Uterus (tissue), 4 donors: ENCODE data around the gene DARS2. TPM values are rescaled to one million over a fixed set of nuclear protein-coding genes. Genes with fewer than 3 reads are reported as not detected.
"Not testable (repeated sequence)": the region's sequence is repeated elsewhere in the genome, so short reads cannot be mapped to it uniquely, and the experiment has no call there.

Experiments used
- DNase-seq, 2 donors: peaks; one replicate each; pipeline ENCODE4 v3.0.0-alpha.2; 2019 to 2020
- H3K27ac ChIP-seq, 2 donors: fragments of 200-600 bp; sonication (generic); 1 replicate in 1 of 2; 2 replicates in 1 of 2; pipeline ENCODE4 v1.5.1; 2016 to 2018
- H3K27me3 ChIP-seq, 2 donors: fragments of 200-600 bp; sonication (generic); one replicate each; pipeline ENCODE4 v1.5.1; 2018 to 2019; ENCODE audit warnings: control low read depth in 1 of 2
- H3K36me3 ChIP-seq, 2 donors: fragments of 200-600 bp; sonication (generic); one replicate each; pipeline ENCODE4 v1.5.1; 2019; ENCODE audit warnings: control low read depth in 1 of 2
- H3K4me1 ChIP-seq, 2 donors: fragments of 200-600 bp; sonication (generic); one replicate each; pipeline ENCODE4 v1.5.1; 2018 to 2019; ENCODE audit warnings: control low read depth in 1 of 2
- H3K4me3 ChIP-seq, 2 donors: fragments of 200-600 bp; sonication (generic); 1 replicate in 1 of 2; 2 replicates in 1 of 2; pipeline ENCODE4 v1.5.1; 2018 to 2019; ENCODE audit warnings: mild to moderate bottlenecking in 1 of 2
- H3K9me3 ChIP-seq, 2 donors: fragments of 200-600 bp; sonication (generic); one replicate each; pipeline ENCODE4 v1.5.1; 2019; ENCODE audit warnings: control low read depth in 1 of 2
- POLR2A ChIP-seq, 2 donors: fragments of 450-650 bp; IDR thresholded peaks; one replicate each; pipeline ENCODE4 v1.6.1; 2016; ENCODE audit warnings: antibody characterized with exemption in 2 of 2, mild to moderate bottlenecking in 1 of 2, moderate library complexity in 1 of 2
- intact Hi-C: fragments of 100-400 bp; cut with DNase I; formaldehyde crosslinking; loops from one replicate; pipeline ENCODE4 v1.15.1; 2023; ENCODE audit warnings: low total_unique reads
- total RNA-seq, 4 donors: library from RNA; depleted of rRNA in 3 of 4; stranded (reverse); fragments of >200 nt in 3 of 4; gene quantifications; one replicate each; pipeline versions ENCODE4 v1.1.0 to v1.2.4, GENCODE V29; 2014 to 2023
- TF ChIP-seq, protein P1 (sequence below), 4 experiments: fragments of 200-600 bp in 2 of 4; fragments of 450-650 bp in 2 of 4; sonication (generic) in 2 of 4; IDR thresholded peaks; one replicate each; pipeline ENCODE4 v1.5.1; 2016 to 2019; ENCODE audit warnings: antibody characterized with exemption in 4 of 4, mild to moderate bottlenecking in 2 of 4, moderate library complexity in 1 of 4
- donor health status: DM: yes; HTN: yes; CAD: no.

The DARS2 gene
- total RNA-seq, 4 donors from 2014 or later: 4.1 to 20.0 (median 12.7) TPM

DNA sequence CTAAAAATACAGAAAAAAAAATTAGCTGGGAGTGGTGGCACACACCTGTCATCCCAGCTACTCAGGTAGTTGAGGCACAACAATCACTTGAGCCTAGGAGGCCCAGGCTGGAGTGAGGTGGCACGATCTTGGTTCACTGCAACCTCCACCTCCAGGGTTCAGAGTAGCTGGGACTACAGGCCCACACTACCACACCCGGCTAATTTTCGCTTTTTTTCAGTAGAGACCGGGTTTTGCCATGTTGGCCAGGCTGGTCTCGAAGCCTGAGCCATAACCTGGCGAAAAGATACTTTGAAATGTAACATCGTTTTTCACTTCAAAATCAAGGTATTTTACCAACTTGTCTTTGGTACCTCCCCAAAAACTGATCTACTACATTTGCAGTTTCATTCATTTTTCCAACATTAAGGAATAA lies 37.3 kb downstream of the DARS2 start:
- no peaks in the 10 kb centered on the region for H3K36me3 ChIP-seq

DNA sequence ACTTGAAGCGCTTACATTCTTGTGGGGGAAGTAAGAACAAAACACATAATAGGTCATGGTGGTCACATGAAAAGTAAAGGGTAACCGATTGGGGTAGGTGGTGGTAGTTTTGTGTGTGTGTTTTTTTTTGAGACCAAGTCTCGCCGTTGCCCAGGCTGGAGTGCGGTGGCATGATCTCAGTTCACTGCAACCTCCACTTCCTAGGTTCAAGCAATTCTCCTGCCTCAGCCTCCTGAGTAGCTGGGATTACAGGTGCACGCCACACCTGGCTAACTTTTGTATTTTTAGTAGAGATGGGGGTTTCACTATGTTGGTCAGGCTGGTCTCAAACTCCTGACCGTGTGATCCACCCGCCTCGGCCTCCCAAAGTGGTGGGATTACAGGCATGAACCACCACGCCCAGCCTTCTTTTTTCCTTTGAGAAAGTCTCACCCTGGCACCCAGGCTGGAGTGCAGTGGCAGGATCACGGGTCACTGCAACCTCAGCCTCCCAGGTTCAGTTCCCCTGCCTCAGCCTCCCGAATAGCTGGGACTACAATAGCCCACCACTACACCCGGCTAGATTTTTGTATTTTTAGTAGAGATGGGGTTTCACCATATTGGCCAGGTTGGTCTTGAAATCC lies 37.8 kb downstream of the DARS2 start:
- H3K36me3 ChIP-seq, H3K4me3 ChIP-seq, DNase-seq, H3K27ac ChIP-seq, H3K9me3 ChIP-seq, intact Hi-C loops, H3K4me1 ChIP-seq, H3K27me3 ChIP-seq: not testable (repeated sequence)

More for the DNA sequence above, 37.3 kb downstream of the DARS2 start:
- H3K9me3 ChIP-seq: no peaks in the 10 kb centered on the region
- H3K27ac ChIP-seq: no peak overlapping the region
- TF ChIP-seq, protein P1, sequence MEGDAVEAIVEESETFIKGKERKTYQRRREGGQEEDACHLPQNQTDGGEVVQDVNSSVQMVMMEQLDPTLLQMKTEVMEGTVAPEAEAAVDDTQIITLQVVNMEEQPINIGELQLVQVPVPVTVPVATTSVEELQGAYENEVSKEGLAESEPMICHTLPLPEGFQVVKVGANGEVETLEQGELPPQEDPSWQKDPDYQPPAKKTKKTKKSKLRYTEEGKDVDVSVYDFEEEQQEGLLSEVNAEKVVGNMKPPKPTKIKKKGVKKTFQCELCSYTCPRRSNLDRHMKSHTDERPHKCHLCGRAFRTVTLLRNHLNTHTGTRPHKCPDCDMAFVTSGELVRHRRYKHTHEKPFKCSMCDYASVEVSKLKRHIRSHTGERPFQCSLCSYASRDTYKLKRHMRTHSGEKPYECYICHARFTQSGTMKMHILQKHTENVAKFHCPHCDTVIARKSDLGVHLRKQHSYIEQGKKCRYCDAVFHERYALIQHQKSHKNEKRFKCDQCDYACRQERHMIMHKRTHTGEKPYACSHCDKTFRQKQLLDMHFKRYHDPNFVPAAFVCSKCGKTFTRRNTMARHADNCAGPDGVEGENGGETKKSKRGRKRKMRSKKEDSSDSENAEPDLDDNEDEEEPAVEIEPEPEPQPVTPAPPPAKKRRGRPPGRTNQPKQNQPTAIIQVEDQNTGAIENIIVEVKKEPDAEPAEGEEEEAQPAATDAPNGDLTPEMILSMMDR (IDR thresholded peaks at IDR 0.05): no peak
- TF ChIP-seq POLR2A (IDR thresholded peaks at IDR 0.05): no peak
- intact Hi-C loops: no loop called here
- no peak overlapping the region for H3K4me3 ChIP-seq
- H3K27me3 ChIP-seq: no peaks in the 10 kb centered on the region
- H3K4me1 ChIP-seq: no peaks in the 10 kb centered on the region
- DNase-seq: no peak

DNA sequence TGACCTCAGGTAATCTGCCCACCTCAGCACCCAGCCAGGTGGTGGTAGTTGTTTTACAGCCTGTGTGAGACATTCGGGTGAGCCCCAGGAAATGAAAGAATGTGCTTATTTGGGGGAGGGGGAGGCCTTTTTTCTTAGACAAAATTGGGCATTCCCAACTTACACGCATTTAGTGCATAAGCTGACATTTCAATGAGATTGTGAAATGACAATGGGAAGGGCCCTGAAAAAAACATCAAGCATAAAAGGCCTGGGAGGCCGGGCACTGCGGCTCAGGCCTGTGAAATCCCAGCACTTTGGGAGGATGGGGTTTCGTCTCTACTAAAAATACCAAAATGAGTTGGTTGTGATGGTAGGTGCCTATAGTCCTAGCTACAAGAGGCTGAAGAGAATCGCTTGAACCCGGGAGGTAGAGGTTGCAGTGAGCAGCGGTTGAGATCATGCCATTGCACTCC lies 38.3 kb downstream of the DARS2 start:
- TF ChIP-seq, protein P1 (IDR thresholded peaks at IDR 0.05): no peak
- Histone ChIP-seq H3K4me3 (no peak overlapping the region), H3K9me3 (no peaks in the 10 kb centered on the region), H3K4me1 (no peaks in the 10 kb centered on the region), H3K36me3 (no peaks in the 10 kb centered on the region), H3K27me3 (no peaks in the 10 kb centered on the region), H3K27ac (no peak overlapping the region)
- DNase-seq: no peak
- intact Hi-C loops: no loop called here

DNA sequence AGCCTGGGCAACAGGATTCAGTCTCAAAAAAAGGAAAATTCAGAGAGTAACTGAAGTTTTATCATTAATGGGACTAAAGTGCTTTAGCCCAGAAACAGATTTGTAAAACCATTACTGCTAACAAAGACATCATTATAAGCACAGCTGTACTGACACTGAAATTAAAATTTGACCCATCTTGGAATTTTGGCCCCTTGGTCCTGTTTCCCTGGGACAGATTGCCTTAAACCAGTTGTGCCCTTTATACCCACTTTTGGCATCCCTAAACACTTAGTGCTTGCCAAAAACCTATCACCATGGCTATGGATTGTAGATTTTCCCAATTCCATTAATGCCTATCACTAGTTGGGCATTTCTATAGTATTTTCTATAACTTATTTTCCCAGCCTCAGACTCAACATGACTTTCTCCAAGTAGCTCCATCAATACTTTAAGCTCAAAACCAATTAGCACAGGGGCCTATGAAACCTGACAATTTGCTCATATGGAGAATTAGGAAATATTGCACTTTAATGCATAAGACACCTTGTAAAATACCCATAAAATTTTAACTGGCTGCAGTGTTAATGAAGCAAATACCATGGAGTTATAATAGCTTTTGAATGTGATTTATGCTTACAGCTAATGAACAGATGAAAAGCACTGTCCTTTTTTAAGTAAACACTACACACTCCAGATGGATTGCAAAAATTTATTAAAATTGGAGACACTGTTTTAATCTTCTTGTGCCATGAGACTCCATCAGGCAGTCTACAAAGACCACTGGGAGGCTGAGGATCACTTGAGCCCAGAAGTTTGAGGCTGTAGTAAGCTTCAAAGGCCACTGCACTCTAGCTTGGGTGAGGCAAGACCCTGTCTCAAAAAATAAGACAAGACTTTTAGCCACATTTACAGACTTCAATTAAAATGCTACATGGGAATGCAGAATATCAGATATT lies 39.0 kb downstream of the DARS2 start:
- no peak overlapping the region for H3K27ac ChIP-seq
- TF ChIP-seq, protein P1 (IDR thresholded peaks at IDR 0.05): no peak
- TF ChIP-seq POLR2A (IDR thresholded peaks at IDR 0.05): no peak

DNA sequence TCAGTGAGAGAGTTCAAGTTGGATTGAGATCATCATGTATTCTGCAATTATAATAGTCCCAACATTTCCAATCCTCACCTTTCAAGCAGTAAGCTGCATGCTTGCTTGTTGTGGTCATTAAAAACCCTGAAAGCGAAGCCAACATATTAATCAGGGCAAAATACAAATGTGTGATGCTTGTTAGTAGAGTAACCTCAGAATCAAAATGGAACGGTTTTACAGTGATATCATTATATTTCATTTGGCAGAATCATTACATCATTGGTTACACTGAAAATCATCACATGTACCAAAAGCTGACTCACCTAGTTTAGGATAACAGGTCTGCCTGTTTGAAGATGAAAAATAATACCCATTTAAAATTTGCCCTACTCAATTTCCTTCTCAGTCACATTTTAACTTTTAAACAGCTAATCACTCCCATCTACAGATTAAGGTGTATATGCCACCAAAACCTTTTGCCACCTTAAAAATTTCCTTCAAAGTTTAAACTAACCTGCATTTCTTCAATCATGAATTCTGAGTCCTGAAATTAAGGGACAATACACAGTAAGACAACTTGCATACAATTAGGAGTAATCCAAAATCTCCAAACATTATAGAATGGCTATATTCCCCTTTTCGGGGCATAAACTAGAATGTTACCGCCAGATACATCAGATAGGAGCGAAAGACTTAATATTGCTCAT lies 39.9 kb downstream of the DARS2 start:
- intact Hi-C loops: no loop called here
- no peaks in the 10 kb centered on the region for H3K27me3 ChIP-seq
- no peaks in the 10 kb centered on the region for H3K4me1 ChIP-seq
- TF ChIP-seq POLR2A (IDR thresholded peaks at IDR 0.05): no peak
- TF ChIP-seq, protein P1 (IDR thresholded peaks at IDR 0.05): no peak
- DNase-seq: no peak
- H3K9me3 ChIP-seq: no peaks in the 10 kb centered on the region
- H3K4me3 ChIP-seq: no peak overlapping the region
- H3K27ac ChIP-seq: no peak overlapping the region
- no peaks in the 10 kb centered on the region for H3K36me3 ChIP-seq

More for the DNA sequence above, 39.0 kb downstream of the DARS2 start:
- Histone ChIP-seq H3K9me3 (no peaks in the 10 kb centered on the region), H3K27me3 (no peaks in the 10 kb centered on the region), H3K36me3 (no peaks in the 10 kb centered on the region), H3K4me3 (no peak overlapping the region), H3K4me1 (no peaks in the 10 kb centered on the region)
- no peak for DNase-seq
- intact Hi-C loops: no loop called here
